Measurements from ENCODE around the gene THBS4. TPM values are rescaled to one million over a fixed set of nuclear protein-coding genes. Genes with fewer than 3 reads are reported as not detected.

Gene THBS4
- total RNA-seq, 4 donors from 2014 or later: 25.6 to 119 (median 30.6) TPM

- H3K4me1 ChIP-seq: peaks cover 0 to 8% (median 1%) of the 10 kb centered on the region in 4 donors
- H3K4me3 ChIP-seq: no peak overlapping the region
- 84% methylated on average over 8 of the region's 8 CpGs for WGBS
- DNase-seq (ENCODE audit: extremely low spot score): no peak
- no peaks in the 10 kb centered on the region for H3K9me3 ChIP-seq
- TF ChIP-seq EP300 (IDR thresholded peaks at IDR 0.05) (no peak), POLR2AphosphoS5 (IDR thresholded peaks at IDR 0.05) (no peak), CTCF (IDR thresholded peaks at IDR 0.05) (no peak), POLR2A (IDR thresholded peaks at IDR 0.05; ENCODE audit: low read depth) (no peak)
- intact Hi-C loops (cut with DNase I): no loop called here
- no peak overlapping the region for H3K27ac ChIP-seq (replicated peaks in 1 of 4)
- no peaks in the 10 kb centered on the region for H3K36me3 ChIP-seq
- H3K27me3 ChIP-seq: no peaks in the 10 kb centered on the region
These were observed 57.4 kb downstream of the THBS4 start for GRCh38 chr5:80092486-80093107.

GRCh38 chr5:80093796-80094195, 58.6 kb downstream of the THBS4 start:
- intact Hi-C loops (cut with DNase I): no loop called here
- no peaks in the 10 kb centered on the region for H3K36me3 ChIP-seq

DNA sequence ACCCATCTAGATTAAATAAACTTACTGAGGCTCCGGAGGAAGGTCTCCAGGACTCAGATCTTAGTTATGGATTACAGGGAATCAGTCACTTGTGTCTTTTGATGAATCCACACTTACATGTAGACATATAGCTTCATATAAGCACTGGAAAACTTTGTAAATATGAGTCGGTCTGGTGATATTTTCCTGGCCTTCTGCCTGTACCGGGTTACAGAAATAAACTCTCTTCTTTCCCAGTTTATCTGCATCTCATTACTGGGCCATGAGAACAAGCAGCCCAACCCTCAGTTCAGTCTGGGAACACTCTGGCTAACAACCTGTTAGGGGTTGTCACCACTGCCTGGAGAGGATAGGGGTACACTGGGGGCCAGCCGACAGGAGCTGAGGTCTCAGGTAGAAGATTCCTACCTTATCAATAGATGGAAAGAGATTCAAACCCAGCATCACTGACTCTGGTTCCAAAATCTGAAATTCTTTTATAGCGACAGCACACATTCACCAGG, 59.1 kb downstream of the THBS4 start:
- Histone ChIP-seq H3K27me3 (no peaks in the 10 kb centered on the region), H3K4me3 (no peak overlapping the region), H3K27ac (replicated peaks in 1 of 4) (no peak overlapping the region), H3K4me1 (peaks cover 0 to 8% (median 1%) of the 10 kb centered on the region in 4 donors), H3K9me3 (no peaks in the 10 kb centered on the region), H3K36me3 (no peaks in the 10 kb centered on the region)
- intact Hi-C loops (cut with DNase I): no loop called here
- 67% methylated on average over 5 of the region's 5 CpGs for WGBS
- DNase-seq (ENCODE audit: extremely low spot score): no peak
- no peak for TF ChIP-seq POLR2A (IDR thresholded peaks at IDR 0.05; ENCODE audit: low read depth)
- no peak for TF ChIP-seq EP300 (IDR thresholded peaks at IDR 0.05)
- TF ChIP-seq POLR2AphosphoS5 (IDR thresholded peaks at IDR 0.05): no peak
- no peak for TF ChIP-seq CTCF (IDR thresholded peaks at IDR 0.05)

More at GRCh38 chr5:80093796-80094195, 58.6 kb downstream of the THBS4 start:
- 76% methylated on average over 8 of the region's 8 CpGs for WGBS
- Histone ChIP-seq H3K9me3 (no peaks in the 10 kb centered on the region), H3K4me3 (no peak overlapping the region), H3K4me1 (peaks cover 0 to 8% (median 1%) of the 10 kb centered on the region in 4 donors), H3K27ac (replicated peaks in 1 of 4) (no peak overlapping the region), H3K27me3 (no peaks in the 10 kb centered on the region)
- TF ChIP-seq EP300 (IDR thresholded peaks at IDR 0.05): no peak
- TF ChIP-seq POLR2A (IDR thresholded peaks at IDR 0.05; ENCODE audit: low read depth): no peak
- no peak for TF ChIP-seq CTCF (IDR thresholded peaks at IDR 0.05)
- no peak for TF ChIP-seq POLR2AphosphoS5 (IDR thresholded peaks at IDR 0.05)
- no peak for DNase-seq (ENCODE audit: extremely low spot score)

DNA sequence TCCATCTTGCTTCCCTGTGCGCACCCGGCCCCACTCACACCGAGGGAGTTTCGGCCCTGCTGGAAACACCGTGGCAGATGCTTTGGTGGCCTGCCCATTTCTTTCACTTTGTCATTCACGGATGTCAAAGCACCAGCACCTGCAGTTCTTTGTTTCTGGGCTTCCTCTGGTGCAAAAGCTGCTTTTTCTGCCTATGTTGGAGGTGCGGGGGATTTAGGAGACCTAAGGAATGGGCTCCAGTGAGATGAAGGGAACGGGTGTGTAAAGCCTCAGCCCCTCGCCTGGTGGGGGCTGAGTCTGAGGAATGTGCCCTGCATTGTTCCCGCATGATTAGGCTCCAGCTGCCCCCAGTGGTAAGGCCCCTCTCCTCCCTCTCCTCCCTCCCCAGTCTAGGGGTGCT, 62.3 kb downstream of the THBS4 start:
- intact Hi-C loops (cut with DNase I): no loop called here
- Histone ChIP-seq H3K27me3 (no peaks in the 10 kb centered on the region), H3K9me3 (no peaks in the 10 kb centered on the region), H3K36me3 (no peaks in the 10 kb centered on the region), H3K4me3 (no peak overlapping the region), H3K4me1 (no peaks in the 10 kb centered on the region), H3K27ac (replicated peaks in 1 of 4) (no peak overlapping the region)
- WGBS: 88% methylated on average over 10 of the region's 10 CpGs
- TF ChIP-seq POLR2A (IDR thresholded peaks at IDR 0.05; ENCODE audit: low read depth) (no peak), POLR2AphosphoS5 (IDR thresholded peaks at IDR 0.05) (no peak), EP300 (IDR thresholded peaks at IDR 0.05) (no peak), CTCF (IDR thresholded peaks at IDR 0.05) (no peak)
- no peak for DNase-seq (ENCODE audit: extremely low spot score)

DNA sequence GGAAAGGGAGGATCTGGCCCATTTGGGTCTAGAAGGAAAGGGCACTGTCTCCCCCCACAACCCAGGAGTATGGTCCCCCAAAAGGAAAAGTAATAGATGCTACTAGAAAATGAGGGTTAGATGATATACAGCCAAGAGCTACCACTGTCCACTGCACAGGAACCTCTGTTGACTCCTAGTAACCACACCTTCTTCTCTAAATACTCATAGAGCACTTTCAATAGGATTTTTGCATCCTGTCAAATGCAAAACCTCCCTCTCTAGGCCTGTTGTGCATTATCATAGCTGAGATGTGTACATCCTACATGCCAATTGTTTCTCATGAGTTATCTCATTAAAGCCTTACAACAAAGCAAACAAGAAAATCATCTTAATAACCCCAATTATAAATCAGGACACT, 66.8 kb downstream of the THBS4 start:
- no peaks in the 10 kb centered on the region for H3K27me3 ChIP-seq
- no peak for DNase-seq (ENCODE audit: extremely low spot score)
- H3K36me3 ChIP-seq: no peaks in the 10 kb centered on the region
- TF ChIP-seq EP300 (IDR thresholded peaks at IDR 0.05) (no peak), POLR2A (IDR thresholded peaks at IDR 0.05; ENCODE audit: low read depth) (no peak), CTCF (IDR thresholded peaks at IDR 0.05) (no peak), POLR2AphosphoS5 (IDR thresholded peaks at IDR 0.05) (no peak)
- H3K27ac ChIP-seq (replicated peaks in 1 of 4): no peak overlapping the region
- H3K9me3 ChIP-seq: no peaks in the 10 kb centered on the region
- peaks cover 0 to 5% (median 0%) of the 10 kb centered on the region in 4 donors for H3K4me1 ChIP-seq
- no peak overlapping the region for H3K4me3 ChIP-seq
- intact Hi-C loops (cut with DNase I): no loop called here
